HepG2 (cell line): Measurements from ENCODE around the gene AMBRA1. TPM values are rescaled to one million over a fixed set of nuclear protein-coding genes. Genes with fewer than 3 reads are reported as not detected.

Experiments
- AHDC1 ChIP-seq: sonication (generic); formaldehyde crosslinking; IDR thresholded peaks from 2 replicates; pipeline ENCODE4 v1.5.1; 2020; ENCODE audit warnings: mild to moderate bottlenecking, missing genetic modification reagents, borderline replicate concordance
- ATAD3A ChIP-seq: sonication (generic); formaldehyde crosslinking; IDR thresholded peaks from 2 replicates; pipeline ENCODE4 v1.4.0; 2020; ENCODE audit warnings: missing genetic modification reagents
- CBFB ChIP-seq: sonication (generic); formaldehyde crosslinking; IDR thresholded peaks from 2 replicates; pipeline ENCODE4 v1.4.0; 2020; ENCODE audit warnings: missing genetic modification reagents
- CSRNP2 ChIP-seq: sonication (generic); formaldehyde crosslinking; conservative IDR thresholded peaks from 2 replicates; pipeline ENCODE4 v1.8.0; 2022; ENCODE audit warnings: low read depth, missing genetic modification reagents
- FOXK2 ChIP-seq: fragments of 450-650 bp; IDR thresholded peaks from 2 replicates; pipeline ENCODE4 v1.6.1; 2016
- HNRNPUL1 ChIP-seq: fragments of 200-400 bp; formaldehyde crosslinking; IDR thresholded peaks from 2 replicates; pipeline ENCODE4 v1.6.1; 2017; ENCODE audit warnings: low read depth, mild to moderate bottlenecking, low read length, moderate library complexity
- KLF9 ChIP-seq: IDR thresholded peaks from 2 replicates; pipeline ENCODE4 v1.6.1; 2016; ENCODE audit warnings: low read depth
- NFYC ChIP-seq: IDR thresholded peaks from 2 replicates; pipeline ENCODE4 v1.6.1; 2016; ENCODE audit warnings: missing genetic modification reagents, missing compliant biosample characterization
- SMARCC2 ChIP-seq: fragments of 450-650 bp; IDR thresholded peaks from 2 replicates; pipeline ENCODE4 v1.6.1; 2017; ENCODE audit warnings: antibody characterized with exemption, mild to moderate bottlenecking
- SP5 ChIP-seq: IDR thresholded peaks from 2 replicates; pipeline ENCODE4 v1.6.1; 2016; ENCODE audit warnings: low read depth, borderline replicate concordance
- STAT5B ChIP-seq: sonication (generic); formaldehyde crosslinking; IDR thresholded peaks from 2 replicates; pipeline ENCODE4 v1.4.0; 2020; ENCODE audit warnings: missing genetic modification reagents
- YY1 ChIP-seq: IDR thresholded peaks from 2 replicates; pipeline ENCODE4 v1.6.1; 2011; ENCODE audit warnings: low read length, low read depth, moderate library complexity, mild to moderate bottlenecking; ENCODE audit not compliant: insufficient read depth, insufficient replicate concordance
- ZFAT ChIP-seq: sonication (generic); formaldehyde crosslinking; conservative IDR thresholded peaks from 2 replicates; pipeline ENCODE4 v1.8.1; 2023; ENCODE audit warnings: missing genetic modification reagents, inconsistent platforms
- ZFP37 ChIP-seq: sonication (generic); formaldehyde crosslinking; IDR thresholded peaks from 2 replicates; pipeline ENCODE4 v1.4.0; 2020; ENCODE audit warnings: missing genetic modification reagents, borderline replicate concordance
- ZNF589 ChIP-seq: sonication (generic); formaldehyde crosslinking; conservative IDR thresholded peaks from 2 replicates; pipeline ENCODE4 v1.8.0; 2022; ENCODE audit warnings: mild to moderate bottlenecking, moderate library complexity, missing genetic modification reagents
- ZNF672 ChIP-seq: sonication (generic); formaldehyde crosslinking; IDR thresholded peaks from 2 replicates; pipeline ENCODE4 v1.8.1; 2022; ENCODE audit warnings: missing genetic modification reagents
- ZNF816 ChIP-seq: sonication (generic); formaldehyde crosslinking; IDR thresholded peaks from 2 replicates; pipeline ENCODE4 v1.8.0; 2022; ENCODE audit warnings: missing genetic modification reagents, mild to moderate bottlenecking, borderline replicate concordance
- polyA plus RNA-seq, 8 experiments: library from polyadenylated mRNA; depleted of rRNA in 3 of 8; stranded (reverse) in 7 of 8; unstranded in 1 of 8; fragments of >200 nt; fragmentation: Illumina TruSeq in 4 of 8; extraction: Trizol in 4 of 8; gene quantifications; 2 replicates each; pipeline versions ENCODE4 v1.2.1 to v1.2.3, GENCODE V29; 2011 to 2016; ENCODE audit warnings: low read depth in 4 of 8, missing spikeins in 1 of 8, mixed read lengths in 1 of 8; ENCODE audit not compliant: insufficient read depth in 1 of 8
- total RNA-seq, 5 experiments: library from RNA; depleted of rRNA; stranded (reverse); fragments of >200 nt; fragmentation: Illumina TruSeq; extraction: Trizol; gene quantifications; 2 replicates each; pipeline ENCODE4 v1.2.3, GENCODE V29; 2016; ENCODE audit warnings: low read depth in 1 of 5
- TF ChIP-seq, protein P1 (sequence below): sonication (generic); formaldehyde crosslinking; IDR thresholded peaks from 2 replicates; pipeline ENCODE4 v1.4.0; 2020; ENCODE audit warnings: missing genetic modification reagents

AMBRA1 gene
- total and polyA plus RNA-seq, 2 of the 13 experiments (the other 11 are each of a cell fraction or from before 2014, with no cell fraction given), result 15.7 to 26.0 TPM

DNA sequence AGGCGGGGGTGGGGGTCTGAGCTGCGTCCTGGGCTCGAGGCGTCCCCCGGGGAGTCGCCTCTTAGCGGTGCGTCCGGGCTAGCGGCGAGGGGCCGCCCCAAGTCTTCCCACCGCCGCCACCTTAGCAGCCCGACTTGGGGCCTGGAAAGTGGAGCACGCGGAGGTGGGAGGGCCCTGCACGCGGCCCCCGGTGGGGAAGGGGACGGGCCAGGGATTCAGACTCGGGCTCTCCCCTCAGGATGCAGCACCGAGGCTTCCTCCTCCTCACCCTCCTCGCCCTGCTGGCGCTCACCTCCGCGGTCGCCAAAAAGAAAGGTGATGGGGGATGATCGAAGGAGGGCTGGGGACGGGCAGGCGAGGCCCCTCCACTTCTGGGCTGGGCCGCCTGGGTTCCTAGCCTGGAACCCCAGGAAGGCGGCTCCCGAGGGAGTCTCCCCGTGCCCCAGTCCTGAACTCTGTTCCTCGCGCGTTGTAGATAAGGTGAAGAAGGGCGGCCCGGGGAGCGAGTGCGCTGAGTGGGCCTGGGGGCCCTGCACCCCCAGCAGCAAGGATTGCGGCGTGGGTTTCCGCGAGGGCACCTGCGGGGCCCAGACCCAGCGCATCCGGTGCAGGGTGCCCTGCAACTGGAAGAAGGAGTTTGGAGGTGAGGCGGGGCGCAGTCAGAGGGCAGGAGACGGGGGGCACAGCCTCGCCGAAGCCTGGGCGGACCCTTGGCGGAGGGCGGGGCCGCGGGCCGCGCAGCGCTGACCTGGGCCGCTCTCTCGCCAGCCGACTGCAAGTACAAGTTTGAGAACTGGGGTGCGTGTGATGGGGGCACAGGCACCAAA lies 211.8 kb downstream of the AMBRA1 start (continued):
- TF ChIP-seq AHDC1 (CRISPR knock-in tag) (no peak), CSRNP2 (CRISPR knock-in tag) (no peak), FOXK2 (no peak), YY1 (no peak), KLF9 (CRISPR knock-in tag) (no peak), CBFB (CRISPR knock-in tag) (peak; percentile 33; the same call in 1 of the 2 replicates), HNRNPUL1 (no peak), SMARCC2 (no peak), ZNF589 (CRISPR knock-in tag) (no peak), ZFP37 (CRISPR knock-in tag) (no peak), STAT5B (CRISPR knock-in tag) (no peak), NFYC (CRISPR knock-in tag) (no peak), ZFAT (0 out of 2 replicates have a peak, but pooled peaks have one; percentile 66), ATAD3A (CRISPR knock-in tag) (no peak), ZNF672 (no peak), ZNF816 (CRISPR knock-in tag) (no peak), SP5 (0 out of 2 replicates have a peak, but pooled peaks have one; percentile 6)
- TF ChIP-seq, protein P1, sequence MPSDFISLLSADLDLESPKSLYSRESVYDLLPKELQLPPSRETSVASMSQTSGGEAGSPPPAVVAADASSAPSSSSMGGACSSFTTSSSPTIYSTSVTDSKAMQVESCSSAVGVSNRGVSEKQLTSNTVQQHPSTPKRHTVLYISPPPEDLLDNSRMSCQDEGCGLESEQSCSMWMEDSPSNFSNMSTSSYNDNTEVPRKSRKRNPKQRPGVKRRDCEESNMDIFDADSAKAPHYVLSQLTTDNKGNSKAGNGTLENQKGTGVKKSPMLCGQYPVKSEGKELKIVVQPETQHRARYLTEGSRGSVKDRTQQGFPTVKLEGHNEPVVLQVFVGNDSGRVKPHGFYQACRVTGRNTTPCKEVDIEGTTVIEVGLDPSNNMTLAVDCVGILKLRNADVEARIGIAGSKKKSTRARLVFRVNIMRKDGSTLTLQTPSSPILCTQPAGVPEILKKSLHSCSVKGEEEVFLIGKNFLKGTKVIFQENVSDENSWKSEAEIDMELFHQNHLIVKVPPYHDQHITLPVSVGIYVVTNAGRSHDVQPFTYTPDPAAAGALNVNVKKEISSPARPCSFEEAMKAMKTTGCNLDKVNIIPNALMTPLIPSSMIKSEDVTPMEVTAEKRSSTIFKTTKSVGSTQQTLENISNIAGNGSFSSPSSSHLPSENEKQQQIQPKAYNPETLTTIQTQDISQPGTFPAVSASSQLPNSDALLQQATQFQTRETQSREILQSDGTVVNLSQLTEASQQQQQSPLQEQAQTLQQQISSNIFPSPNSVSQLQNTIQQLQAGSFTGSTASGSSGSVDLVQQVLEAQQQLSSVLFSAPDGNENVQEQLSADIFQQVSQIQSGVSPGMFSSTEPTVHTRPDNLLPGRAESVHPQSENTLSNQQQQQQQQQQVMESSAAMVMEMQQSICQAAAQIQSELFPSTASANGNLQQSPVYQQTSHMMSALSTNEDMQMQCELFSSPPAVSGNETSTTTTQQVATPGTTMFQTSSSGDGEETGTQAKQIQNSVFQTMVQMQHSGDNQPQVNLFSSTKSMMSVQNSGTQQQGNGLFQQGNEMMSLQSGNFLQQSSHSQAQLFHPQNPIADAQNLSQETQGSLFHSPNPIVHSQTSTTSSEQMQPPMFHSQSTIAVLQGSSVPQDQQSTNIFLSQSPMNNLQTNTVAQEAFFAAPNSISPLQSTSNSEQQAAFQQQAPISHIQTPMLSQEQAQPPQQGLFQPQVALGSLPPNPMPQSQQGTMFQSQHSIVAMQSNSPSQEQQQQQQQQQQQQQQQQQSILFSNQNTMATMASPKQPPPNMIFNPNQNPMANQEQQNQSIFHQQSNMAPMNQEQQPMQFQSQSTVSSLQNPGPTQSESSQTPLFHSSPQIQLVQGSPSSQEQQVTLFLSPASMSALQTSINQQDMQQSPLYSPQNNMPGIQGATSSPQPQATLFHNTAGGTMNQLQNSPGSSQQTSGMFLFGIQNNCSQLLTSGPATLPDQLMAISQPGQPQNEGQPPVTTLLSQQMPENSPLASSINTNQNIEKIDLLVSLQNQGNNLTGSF (CRISPR knock-in tag), result no peak
